GM18505 (cell line): ENCODE measurements around the gene GMPS.

Source experiments
- ATAC-seq: cut with Tn5 transposase; IDR thresholded peaks from one replicate; pipeline ENCODE4 v1.9.1; 2021; ENCODE audit not compliant: unreplicated experiment
- POLR2A ChIP-seq: IDR thresholded peaks from 4 replicates; pipeline ENCODE4 v1.6.1; 2011; ENCODE audit warnings: borderline replicate concordance; ENCODE audit not compliant: insufficient read depth, insufficient read length; ENCODE audit errors: extremely low read depth

GMPS gene

DNA sequence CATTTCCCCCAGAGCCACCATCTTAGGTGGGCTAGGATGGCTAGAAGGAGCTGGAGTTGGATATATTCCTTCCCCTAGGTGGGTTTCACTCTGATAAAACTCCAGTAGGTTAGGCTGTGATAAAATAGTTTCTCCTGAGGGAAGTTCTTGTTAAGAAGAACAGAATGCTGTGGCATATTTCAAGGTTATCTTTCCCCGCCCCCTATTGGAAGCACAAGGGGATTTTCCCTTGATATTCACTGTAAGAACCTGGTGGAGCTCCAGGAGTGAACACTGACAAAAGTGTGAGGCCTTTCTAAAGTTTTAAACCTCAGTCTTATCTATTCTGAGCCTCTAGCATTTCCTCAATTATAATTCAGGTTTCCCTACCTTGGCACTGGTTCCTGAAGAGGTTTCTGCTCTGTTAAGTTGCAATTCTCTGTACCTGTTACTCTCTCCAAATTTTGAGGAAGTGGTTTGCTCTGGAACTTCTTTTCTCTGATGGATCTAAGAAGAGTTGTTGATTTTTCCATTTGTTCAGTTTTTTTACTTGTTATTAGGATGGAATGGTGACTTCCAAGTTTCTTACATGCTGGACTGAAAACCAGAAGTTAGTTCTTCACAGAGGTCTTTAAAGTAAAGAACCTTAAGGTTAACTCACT, 113.5 kb downstream of the GMPS start:
- ATAC-seq = no peak
- TF ChIP-seq POLR2A = no peak

DNA sequence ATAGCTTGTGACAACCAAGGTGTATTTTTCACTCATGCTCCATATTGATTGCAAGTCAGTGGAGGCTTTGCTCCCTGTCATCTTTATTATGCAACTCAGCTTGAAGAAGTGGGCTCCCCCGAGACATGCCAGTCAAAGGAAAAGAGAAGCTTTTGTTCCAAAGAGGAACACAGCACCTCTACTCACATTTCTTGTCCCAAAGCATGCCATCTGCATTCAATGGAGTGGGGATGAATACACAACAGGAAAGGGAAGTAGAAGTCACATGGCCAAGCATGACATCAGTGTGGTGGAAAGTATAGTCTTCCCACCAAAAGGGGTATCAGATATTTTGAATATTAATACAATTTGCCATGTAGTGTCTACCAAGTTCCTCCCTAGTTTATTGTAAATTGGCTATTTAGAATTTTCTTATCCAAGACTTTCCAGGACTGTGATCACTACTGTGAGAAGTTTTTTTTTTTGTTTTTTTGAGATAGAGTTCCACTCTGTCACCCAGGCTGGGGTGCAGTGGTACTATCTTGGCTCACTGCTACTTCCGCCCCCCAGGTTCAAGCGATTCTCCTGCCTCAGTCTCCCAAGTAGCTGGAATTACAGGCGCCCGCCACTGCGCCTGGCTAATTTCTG, 114.5 kb downstream of the GMPS start:
- no peak for TF ChIP-seq POLR2A
- ATAC-seq = no peak

DNA sequence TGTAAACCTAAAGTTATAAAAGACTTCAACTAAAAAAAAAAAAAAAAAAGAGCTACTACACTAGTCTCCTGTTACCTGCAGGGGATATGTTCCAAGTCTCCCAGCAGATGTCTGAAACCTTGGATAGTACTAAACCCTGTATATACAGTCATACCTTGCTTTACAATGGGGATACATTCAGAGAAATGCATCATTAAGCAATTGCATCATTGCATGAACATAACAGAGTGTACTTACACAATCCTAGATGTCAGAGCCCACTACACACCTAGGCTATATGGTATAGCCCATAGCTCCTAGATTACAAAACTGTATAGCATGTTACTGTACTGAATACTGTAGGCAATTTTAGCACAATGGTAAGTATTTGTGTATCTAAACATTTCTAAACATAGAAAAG, 119.1 kb downstream of the GMPS start:
- TF ChIP-seq POLR2A = no peak
- no peak for ATAC-seq

DNA sequence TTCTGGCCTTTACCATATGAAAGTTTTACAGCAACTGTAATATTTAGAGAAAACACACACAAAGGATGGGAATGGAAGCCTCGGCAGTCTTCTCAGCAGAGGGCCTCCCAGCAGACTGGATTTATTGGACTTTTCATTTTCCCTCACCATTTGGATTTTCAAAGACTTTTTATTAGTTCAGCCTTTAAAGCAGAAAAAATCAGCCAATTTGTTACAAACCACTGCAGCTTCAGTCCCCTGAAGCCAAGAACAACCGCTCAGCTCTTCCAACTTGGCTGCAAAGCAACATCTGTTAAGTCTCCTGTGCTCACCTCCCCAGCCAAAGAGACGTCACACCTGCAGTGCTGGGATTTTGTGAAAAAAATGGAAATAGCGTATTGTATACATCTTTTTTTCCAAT, 120.8 kb downstream of the GMPS start:
- ATAC-seq = no peak
- TF ChIP-seq POLR2A = no peak

DNA sequence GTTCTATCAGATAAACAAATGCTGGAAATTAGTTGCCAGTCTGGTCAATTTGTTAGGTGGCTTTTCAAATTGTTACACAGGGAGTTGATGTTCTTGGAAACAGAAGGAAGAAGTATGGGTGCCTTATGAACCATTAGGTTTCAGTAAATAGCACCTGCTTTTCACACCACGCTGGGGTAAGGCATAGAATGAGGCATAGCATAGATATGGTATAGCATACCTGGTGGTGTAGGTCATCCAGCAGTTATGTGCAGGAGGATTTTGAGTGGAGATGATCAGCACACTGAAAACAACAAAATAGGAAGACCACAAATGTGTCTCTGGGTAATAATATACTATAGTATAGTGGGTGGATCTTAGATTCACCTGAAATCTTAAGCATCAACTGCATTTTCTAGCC, 121.4 kb downstream of the GMPS start:
- ATAC-seq = no peak
- TF ChIP-seq POLR2A = no peak
